Measurements from ENCODE around the gene TTC23.
"Not testable (repeated sequence)": the region's sequence is repeated elsewhere in the genome, so short reads cannot be mapped to it uniquely, and the experiment has no call there.

TTC23 gene

GRCh38 chr15:99248000-99248715, 1.2 kb downstream of the TTC23 start:
- no peak for DNase-seq

DNA sequence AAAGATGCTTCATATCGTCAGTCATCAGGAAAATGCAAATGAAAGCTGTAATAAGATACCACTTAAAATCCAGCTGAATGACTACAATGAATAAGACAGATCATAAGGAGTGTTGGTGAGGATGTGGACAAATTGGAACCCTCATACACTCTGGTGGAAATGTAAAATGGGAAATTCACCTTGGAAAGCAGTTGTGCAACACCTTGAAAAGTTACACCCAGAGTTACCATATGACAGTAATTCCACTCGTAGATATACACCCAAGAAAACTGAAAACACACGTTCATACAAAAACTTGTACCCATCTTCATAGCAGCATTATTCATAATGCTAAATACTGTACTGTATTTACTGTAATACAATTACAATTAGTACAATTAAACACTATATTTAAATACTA, 2.3 kb downstream of the TTC23 start:
- no peak for DNase-seq

- DNase-seq: no peak
Observed at GRCh38 chr15:99244306-99244705, 5.1 kb downstream of the TTC23 start.

DNA sequence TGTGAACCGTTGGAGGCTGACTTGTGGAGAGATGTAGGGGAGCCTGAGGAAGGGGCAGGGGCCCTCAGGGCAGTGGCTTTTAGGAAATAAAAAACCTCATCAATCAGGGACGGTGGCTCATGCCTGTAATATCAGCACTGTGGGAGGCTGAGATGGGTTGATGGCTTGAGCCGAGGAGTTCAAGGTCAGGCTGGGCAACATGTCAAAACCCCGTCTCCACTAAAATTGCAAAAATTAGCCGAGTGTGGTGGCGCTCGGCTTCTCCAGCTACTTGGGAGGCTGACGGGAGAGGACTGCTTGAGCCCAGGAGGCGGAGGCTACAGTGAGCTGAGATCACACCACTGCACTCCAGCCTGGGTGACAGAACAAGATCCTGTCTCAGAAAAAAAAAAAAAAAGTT, 7.6 kb downstream of the TTC23 start:
- no peak for DNase-seq

DNA sequence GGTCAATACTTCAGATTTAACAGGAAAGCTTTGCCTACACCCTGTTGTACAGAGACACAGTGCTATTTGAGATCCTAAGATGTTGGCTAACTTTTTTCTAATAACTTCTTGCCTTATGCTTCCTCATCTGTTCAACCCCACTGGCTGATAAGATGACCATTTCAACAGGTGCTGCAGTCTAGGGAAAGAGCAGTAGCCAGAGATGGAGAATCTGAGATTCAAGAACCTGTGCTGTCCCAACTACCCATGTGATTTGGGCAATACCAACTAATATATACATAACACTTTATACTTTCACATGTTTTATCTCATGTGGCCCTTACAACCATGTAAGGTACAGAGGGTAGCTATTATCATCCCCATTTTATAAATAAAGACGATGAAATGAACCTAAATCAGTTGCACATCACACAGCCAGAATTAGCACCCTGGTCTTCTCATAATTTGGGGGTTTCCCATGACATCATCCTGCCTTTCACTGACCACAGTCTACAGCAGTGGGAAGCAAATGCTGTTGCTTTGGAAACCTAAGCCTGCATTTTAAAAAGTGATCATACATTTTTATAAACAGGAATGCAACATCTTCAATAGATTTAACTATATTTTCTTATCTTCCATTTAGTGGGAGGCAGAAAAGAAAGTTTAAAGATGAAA, 9.7 kb downstream of the TTC23 start:
- DNase-seq: no peak

DNA sequence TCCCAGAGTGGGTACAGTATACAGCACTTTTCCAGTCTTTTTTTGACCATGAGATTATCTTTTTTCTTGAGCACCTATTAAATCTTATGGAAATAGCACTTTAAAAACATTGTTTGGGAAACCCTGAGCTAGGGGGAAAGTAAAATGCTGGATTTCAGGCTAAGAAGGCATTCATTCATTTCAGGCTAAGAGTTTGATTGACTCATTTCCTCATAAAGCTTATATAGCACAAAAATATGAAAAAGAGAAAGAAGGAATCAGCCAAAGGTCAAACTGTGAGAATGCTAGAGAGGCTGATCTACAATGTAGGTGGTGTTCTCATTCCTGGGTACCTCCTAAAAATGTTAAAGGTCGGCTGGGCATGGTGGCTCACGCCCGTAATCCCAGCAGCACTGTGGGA, 10.5 kb downstream of the TTC23 start:
- no peak for DNase-seq

DNA sequence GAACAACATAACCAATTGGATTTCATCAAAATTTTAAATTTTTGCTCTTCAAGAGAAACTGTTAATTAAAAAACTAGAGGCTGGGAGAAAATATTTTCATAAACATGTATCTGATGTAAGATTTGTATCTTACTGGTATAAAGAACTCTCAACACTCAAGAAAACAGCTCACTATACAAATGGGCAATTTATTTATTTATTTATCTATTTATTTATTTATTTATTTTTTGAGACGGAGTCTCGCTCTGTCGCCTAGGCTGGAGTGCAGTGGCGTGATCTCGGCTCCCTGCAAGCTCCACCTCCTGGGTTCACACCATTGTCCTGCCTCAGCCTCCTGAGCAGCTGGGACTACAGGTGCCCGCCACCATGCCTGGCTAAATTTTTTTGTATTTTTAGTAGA, 15.2 kb downstream of the TTC23 start:
- not testable (repeated sequence) for DNase-seq

DNA sequence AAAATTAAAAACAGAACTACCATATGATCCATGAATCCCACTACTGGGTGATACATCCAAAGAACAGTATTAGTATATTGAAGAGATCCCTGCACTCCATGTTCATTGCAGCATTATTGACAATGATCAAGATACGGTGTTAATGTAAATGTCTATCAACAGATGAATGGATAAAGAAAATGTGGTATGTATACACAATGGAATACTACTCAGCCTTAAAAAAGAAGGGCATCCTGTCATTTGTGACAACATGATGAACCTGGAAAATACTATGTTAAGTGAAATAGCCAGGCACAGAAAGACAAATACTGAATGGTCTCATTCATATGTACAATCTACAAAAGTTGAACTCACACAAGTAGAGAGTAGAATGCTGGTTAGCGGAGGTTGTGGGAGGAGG, 16.6 kb downstream of the TTC23 start:
- DNase-seq: no peak

DNA sequence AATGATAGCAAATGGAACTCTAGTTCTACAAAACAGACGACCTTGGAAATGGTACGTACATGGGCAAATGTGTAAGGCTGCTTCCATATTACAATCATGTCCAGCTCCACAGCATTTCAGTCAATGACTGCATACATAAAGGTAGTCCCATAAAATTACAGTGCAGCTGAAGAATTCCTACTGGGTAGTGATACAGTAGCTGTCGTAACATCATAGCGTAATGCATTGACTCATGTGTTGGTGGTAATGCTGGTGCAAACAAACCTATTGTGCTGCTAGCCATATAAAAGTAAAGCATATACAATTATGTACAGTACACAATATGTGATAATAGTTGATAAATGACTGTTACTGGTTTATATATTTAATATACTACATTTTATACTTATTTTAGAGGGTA, 18.5 kb downstream of the TTC23 start:
- no peak for DNase-seq

DNA sequence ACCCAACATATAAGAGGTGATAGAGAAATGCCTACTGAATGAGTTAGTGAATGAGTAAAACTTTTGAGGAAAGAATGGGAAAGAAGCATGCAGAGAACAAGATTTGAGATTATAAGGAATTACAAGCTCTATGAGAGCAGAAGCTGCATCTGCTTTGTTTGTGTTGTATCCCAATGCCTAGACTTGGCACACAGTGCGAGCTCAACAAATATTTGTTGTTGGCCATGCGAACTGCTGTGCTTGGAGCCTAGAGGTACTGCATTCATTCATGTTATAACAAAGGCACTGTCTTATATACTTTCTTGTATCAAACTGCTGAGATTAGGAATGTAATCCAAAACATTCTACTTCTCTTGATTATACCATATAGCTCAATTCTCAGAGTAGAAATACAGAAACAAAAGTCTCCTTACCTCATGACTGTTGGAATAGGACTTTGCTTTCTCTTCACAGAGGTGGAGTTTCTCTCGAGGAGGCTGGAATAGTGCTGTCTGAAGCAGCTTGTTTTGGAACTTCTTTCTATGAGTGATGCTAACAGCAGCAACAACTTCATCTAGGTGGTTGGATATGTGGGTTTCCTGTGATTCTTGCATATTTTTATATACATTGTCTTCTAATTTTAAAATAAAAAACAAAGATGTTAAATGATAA, 21.1 kb downstream of the TTC23 start:
- no peak for DNase-seq

- no peak for DNase-seq
Observed at GRCh38 chr15:99226802-99227201, 22.6 kb downstream of the TTC23 start.

DNA sequence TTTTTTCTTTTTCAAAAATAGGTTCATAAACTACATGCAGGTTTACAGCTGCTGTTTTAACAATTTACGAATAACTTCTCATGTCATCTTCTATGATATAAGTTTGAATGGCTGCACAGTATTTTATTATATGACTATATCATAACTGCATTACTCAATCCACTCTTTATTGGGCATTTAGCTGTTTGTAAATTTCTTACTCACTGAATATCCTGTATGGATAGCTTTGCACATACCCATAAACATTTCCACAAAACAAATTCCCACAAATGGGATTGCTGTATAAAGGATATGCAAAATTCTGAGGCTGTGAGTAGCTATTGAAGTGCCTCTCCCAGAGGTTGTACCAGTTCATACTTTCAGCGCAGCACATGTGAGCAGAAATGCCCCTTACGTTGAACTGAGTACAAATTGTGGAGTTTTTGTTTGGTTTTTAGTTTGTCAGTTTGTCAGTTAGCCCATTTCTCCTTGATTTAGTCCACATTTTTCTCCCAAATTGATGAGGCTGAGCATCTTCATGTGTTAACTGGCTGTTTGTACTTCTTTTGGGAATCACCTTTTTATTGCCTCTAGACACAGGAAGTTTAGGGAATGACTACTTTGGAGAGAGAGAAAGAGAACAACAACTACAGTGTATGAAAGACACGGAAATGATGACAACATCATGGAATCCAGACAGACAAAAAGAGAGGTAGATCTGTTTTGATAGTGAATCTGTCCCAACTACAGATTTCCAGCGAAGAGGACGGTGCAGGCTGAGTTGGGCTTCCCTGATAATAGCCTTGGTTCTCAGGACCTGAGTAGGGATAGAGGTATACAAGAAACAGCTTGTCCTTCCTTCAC, 24.8 kb downstream of the TTC23 start:
- no peak for DNase-seq

DNA sequence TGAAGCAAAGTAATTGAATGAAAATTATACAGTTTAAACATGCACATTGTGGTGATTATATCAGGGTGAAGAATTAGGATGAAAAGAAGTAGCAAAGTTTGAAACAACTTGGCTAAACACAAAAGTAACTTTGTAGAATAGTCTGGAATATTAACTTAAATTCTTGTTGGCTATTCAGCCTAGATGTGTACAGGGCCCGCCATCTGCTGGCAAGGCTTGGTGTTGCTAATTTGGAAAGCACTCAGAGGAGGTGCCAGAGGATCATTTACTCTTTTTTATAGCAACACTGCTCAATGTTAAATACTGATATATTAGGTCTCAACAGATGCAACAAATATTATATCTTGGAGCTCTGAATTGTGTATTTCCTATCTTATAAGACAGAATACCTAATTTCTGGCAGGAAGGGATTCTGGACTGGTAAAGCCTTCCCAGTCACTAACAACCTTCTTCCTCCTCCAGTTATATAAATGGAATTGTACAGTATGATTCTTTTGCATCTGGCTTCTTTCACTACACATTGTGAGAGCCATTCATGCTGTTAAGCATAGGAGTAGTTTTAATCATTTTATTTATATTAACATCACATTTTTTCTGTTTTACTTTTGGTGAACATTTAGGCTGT, 36.1 kb downstream of the TTC23 start:
- peak; percentile 8 for DNase-seq

GRCh38 chr15:99212406-99212805, 37.0 kb downstream of the TTC23 start:
- DNase-seq: no peak

GRCh38 chr15:99211926-99212325, 37.5 kb downstream of the TTC23 start:
- DNase-seq: no peak

DNA sequence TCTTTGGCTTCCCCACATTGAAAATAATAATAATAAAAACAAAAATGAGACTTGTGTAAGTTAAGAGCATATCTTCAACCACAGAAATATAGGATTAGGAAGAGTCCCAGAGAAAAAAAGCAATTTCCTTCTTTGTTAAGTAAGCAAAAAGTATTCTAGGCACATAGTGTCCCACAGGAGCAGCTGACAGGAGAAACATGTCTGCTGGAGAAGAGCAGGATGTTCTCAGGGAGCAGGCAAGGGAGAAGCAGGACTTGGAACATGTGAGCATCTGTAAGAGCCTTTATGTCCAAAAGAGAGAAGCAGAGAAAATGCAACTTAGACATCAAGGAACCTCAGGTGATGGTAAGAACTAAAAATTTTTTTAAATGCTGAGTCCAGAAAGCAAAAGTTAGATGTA, 39.0 kb downstream of the TTC23 start:
- no peak for DNase-seq

DNA sequence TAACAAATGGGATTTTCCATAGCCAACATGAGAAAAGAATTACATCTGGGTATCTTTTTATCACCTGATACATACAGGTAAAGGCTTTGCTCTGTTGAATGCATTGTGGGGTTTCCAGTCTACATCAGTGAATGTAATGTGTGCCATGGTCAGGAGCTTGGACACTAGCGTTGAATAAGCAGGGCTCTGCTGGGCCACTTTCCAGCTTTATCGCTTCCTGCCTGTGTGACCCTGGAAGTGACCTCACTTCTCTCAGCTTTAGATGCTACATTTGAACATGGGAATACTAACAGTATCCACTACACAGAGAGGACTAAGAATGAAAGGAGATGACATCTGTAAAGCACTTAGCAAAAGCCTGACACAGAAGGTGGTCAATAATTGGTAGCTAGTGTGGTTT, 40.1 kb downstream of the TTC23 start:
- DNase-seq: no peak

- no peak for DNase-seq
Observed at GRCh38 chr15:99207672-99208071, 41.7 kb downstream of the TTC23 start.

- DNase-seq: no peak
Observed at GRCh38 chr15:99202176-99202552, 47.2 kb downstream of the TTC23 start.

GRCh38 chr15:99201408-99202175, 47.8 kb downstream of the TTC23 start:
- DNase-seq: no peak

GRCh38 chr15:99197856-99198255, 51.5 kb downstream of the TTC23 start:
- DNase-seq: no peak

GRCh38 chr15:99192181-99192580, 57.2 kb downstream of the TTC23 start:
- not testable (repeated sequence) for DNase-seq
